GM13977 (cell line): ENCODE results near the gene SGK1.

Experiments
- DNase-seq: peaks from one replicate; pipeline ENCODE4 v3.0.0; 2012; ENCODE audit warnings: low spot score
- in situ Hi-C: fragments of 300-500 bp; cut with MboI; formaldehyde crosslinking; loops from one replicate; pipeline ENCODE4 v1.12.0; 2022; ENCODE audit warnings: low sequenced_read_pairs, low pct_unique_long_range_greater_than_20kb, mixed read lengths, inconsistent platforms; ENCODE audit not compliant: unreplicated experiment
- TF ChIP-seq, protein P1 (sequence below): IDR thresholded peaks from 2 replicates; pipeline ENCODE4 v1.5.1; 2012; ENCODE audit warnings: mild to moderate bottlenecking, control low read depth; ENCODE audit not compliant: insufficient read depth; ENCODE audit errors: extremely low read depth, missing control alignments

The SGK1 gene

DNA sequence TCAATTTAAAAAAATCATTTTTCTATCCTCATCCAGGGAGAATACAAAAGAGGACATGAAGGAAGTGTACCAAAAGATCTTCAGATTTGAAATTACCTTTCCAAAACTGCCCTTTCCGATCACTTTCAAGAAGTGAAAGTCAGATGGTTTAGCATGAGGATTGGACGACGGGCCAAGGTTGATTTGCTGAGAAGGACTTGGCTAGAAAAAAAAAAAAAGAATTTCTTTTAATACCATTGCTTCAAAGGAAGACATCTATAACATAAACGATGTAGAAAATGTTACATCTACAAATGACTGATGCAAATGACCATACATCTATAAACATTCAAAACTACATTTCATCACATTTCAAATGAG lies 144.6 kb downstream of the SGK1 start:
- TF ChIP-seq, protein P1, sequence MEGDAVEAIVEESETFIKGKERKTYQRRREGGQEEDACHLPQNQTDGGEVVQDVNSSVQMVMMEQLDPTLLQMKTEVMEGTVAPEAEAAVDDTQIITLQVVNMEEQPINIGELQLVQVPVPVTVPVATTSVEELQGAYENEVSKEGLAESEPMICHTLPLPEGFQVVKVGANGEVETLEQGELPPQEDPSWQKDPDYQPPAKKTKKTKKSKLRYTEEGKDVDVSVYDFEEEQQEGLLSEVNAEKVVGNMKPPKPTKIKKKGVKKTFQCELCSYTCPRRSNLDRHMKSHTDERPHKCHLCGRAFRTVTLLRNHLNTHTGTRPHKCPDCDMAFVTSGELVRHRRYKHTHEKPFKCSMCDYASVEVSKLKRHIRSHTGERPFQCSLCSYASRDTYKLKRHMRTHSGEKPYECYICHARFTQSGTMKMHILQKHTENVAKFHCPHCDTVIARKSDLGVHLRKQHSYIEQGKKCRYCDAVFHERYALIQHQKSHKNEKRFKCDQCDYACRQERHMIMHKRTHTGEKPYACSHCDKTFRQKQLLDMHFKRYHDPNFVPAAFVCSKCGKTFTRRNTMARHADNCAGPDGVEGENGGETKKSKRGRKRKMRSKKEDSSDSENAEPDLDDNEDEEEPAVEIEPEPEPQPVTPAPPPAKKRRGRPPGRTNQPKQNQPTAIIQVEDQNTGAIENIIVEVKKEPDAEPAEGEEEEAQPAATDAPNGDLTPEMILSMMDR: no peak
- no peak for DNase-seq
- in situ Hi-C loops: loop anchor here (10.0 to 25.0 kb wide), 3 partner anchors 471 to 1264 kb away; no protein-coding TSS in a partner anchor

- in situ Hi-C loops: loop anchor here (10.0 to 25.0 kb wide), 3 partner anchors 472 to 1264 kb away; no protein-coding TSS in a partner anchor
Measured at GRCh38 chr6:134172706-134173365, 145.1 kb downstream of the SGK1 start.

DNA sequence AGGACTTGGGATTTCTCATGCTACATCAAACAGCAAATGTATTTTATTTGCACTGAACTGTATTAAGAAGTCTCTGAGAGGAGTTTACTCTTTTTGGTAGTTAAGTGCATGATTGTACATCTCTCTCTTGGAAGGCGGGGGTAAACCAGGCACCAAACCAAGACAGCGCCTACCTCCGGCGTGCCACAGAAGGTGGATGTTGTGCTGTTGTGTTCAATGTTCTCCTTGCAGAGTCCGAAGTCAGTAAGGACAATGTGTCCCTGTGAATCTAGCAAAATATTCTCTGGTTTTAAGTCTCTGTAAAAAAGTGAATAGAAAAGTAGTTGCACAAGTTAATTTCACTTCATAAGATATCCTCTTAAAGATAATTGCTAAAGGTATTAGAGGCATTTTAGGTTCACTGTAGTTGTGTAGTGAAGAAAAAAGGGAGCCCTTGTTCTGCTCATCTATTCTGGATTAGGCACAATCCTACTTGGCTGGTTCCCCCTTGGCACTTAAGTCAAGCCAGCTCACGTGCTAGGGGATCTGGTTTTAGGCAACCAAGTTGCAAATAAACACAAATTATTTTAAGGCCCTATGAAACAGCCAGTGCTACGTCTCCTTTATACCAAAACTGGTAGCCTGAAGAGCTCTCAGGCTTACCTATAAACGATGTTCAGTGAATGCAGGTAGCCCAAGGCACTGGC lies 145.7 kb downstream of the SGK1 start:
- no peak for DNase-seq
- TF ChIP-seq, protein P1: no peak
- in situ Hi-C loops: loop anchor here (10.0 to 25.0 kb wide), 3 partner anchors 473 to 1265 kb away; no protein-coding TSS in a partner anchor

More at GRCh38 chr6:134172706-134173365, 145.1 kb downstream of the SGK1 start:
- DNase-seq: no peak
- TF ChIP-seq, protein P1: no peak

GRCh38 chr6:134171517-134171916 lies 146.4 kb downstream of the SGK1 start:
- TF ChIP-seq, protein P1: no peak
- DNase-seq: no peak
- in situ Hi-C loops: loop anchor here (10.0 to 25.0 kb wide), 3 partner anchors 473 to 1266 kb away; no protein-coding TSS in a partner anchor

DNA sequence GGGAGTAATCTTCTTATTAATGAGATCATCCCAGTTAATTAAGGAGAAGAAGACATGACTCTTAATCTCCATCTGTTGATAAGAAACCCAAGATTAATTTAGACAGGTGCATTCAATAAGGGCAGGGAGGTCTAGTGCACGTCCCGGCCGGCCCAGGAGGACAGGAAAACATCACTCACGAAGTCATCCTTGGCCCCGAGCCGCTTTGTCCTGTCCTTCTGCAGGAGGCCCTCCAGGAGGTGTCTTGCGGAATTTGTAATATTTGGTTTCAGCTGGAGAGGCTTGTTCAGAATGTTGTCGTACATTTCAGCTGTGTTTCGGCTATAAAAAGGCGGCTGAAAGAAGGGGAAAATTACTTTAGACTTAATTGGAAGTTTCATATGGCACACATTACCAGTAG lies 147.1 kb downstream of the SGK1 start:
- in situ Hi-C loops: loop anchor here (10.0 to 25.0 kb wide), 3 partner anchors 474 to 1266 kb away; no protein-coding TSS in a partner anchor
- no peak for DNase-seq
- TF ChIP-seq, protein P1: no peak

- no peak for DNase-seq
- TF ChIP-seq, protein P1: no peak
- in situ Hi-C loops: loop anchor here (10.0 to 25.0 kb wide), 3 partner anchors 475 to 1267 kb away; no protein-coding TSS in a partner anchor
Measured at GRCh38 chr6:134169871-134170486, 147.9 kb downstream of the SGK1 start.
